Daoy (cell line): Measurements from ENCODE around the gene EEF2KMT. TPM values are rescaled to one million over a fixed set of nuclear protein-coding genes. Genes with fewer than 3 reads are reported as not detected.
A peak's percentile ranks its signal among the peaks of the same experiment; 100 is the strongest.
"Not testable (repeated sequence)": the region's sequence is repeated elsewhere in the genome, so short reads cannot be mapped to it uniquely, and the experiment has no call there.

ENCODE experiments used
- DNase-seq: peaks from one replicate; pipeline ENCODE4 v3.0.0-alpha.2; 2015; ENCODE audit warnings: low read depth
- total RNA-seq: library from RNA; depleted of rRNA; stranded (reverse); fragments of >200 nt; shearing (Covaris generic); gene quantifications from 2 replicates; pipeline ENCODE4 v1.2.3, GENCODE V29; 2014

The EEF2KMT gene
- total RNA-seq, 1 experiment from 2014 or later: 16.7 TPM

DNA sequence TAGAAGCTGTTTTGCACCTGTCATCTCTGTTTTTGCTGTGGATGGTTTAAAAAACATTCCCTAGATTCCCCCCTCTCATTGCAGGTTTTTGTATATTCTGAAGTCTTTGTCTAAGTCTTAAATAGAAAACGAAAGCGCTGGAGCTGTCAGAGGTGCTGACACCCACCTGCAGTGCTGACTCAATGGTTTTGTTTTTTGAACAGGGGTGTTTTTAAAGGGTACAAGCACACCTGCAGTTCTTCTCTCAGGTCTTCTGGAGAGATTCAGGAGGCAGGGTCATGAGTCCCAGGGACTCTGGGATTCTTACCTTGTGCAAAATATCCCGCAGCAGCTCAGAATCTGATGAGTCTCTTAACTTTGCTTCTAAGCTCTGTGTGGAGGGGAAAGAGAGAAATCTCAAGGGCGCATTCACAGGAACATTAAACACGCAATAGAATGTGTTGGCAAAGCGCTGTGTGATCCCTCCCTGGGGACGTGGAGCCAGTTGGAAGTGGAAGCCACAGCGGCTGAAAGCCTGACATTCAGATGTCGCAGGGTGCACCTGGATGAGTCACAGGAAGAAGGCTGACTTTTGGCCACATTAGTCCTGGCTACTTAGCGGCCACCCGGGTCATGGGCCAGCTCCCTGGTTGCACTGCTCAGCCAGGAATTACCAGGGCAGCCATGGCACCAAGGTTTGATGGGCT is 2.3 kb downstream of the EEF2KMT start:
- DNase-seq: not testable (repeated sequence)

GRCh38 chr16:5093746-5094145 is 3.8 kb downstream of the EEF2KMT start:
- DNase-seq: not testable (repeated sequence)

DNA sequence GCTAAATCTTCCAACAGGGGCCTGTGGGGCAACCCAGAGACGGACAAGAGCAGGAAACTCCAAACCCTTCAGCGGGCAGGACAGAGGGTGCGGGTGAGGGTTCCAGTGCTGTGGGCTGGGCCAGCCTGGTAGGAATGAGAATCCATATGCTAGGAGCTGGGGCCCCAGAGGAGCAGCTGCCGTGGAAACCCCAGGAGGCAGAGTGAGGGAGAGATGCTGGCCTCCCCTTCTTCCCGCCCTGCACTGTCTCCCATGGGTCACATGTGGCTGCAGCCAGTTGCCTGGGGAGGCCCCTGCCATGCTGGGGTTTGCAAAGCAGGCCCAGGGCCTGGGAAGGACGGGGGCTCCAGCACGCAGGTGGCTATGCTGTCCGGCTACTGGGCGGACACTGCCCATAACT is 4.5 kb downstream of the EEF2KMT start:
- not testable (repeated sequence) for DNase-seq

GRCh38 chr16:5090592-5090991 is 7.0 kb downstream of the EEF2KMT start:
- peak; percentile 4 for DNase-seq

- DNase-seq: not testable (repeated sequence)
Measured at GRCh38 chr16:5089911-5090555, 7.6 kb downstream of the EEF2KMT start.

DNA sequence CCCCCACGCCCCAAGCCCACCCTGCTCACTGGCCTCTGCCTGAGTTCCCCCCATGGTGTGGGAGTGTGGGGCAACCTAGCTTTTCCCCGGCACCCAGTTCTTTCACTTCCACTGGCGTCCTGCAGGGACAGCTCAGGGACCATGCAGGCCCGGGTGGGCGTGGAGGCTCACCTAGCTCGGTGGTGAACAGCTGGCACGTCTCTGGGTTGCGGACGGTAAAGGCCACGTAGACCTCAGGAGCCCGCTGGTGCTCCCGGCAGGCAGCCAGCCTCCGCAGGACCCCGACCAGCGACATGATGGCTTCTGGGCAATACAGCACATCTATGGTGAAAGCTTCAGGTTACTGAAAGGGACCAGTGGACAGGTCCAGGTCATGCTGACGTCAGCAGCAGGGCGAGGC is 8.7 kb downstream of the EEF2KMT start:
- not testable (repeated sequence) for DNase-seq

- not testable (repeated sequence) for DNase-seq
Measured at GRCh38 chr16:5088086-5088790, 9.4 kb downstream of the EEF2KMT start.

DNA sequence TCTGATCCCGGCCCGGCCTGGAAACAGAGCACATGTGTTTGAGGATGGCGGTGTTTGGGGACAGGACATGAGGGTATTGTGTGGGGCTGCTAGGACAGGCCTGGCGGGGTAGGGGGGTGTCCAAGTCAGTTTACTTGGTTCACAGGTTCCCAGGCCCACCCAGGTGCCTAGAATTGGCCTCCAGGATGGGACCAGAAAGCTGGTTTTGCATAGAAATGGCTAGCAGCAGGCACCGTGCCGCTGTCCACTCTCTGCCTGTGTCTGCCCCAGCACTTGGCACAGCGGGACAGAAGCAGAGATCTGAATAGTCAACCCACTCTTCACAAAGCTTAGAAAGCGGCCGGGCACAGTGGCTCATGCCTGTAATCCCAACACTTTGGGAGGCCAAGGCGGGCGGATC is 11.9 kb downstream of the EEF2KMT start:
- DNase-seq: not testable (repeated sequence)

DNA sequence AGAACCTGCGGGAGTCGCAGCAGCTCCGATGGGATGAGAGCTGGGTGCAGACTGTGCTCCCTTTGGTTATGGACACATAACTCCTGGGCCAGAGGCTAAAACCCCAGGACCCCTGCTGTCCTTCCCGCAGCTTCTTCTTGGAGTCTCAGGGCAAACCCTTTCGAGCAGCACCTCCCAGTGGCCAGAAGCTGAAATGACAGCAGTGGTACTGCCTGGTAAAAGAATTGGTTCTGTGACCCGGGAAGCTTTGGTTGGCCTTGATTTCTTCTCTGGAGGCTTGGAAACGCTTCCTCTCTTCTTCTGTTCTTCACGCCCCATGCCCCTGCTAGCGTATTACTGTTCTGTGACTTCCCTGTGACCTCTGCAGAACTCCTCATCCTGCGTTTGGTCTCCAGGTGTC is 12.8 kb downstream of the EEF2KMT start:
- DNase-seq: peak; percentile 51

GRCh38 chr16:5084099-5084731 is 13.4 kb downstream of the EEF2KMT start:
- DNase-seq: not testable (repeated sequence)

- DNase-seq: not testable (repeated sequence)
Measured at GRCh38 chr16:5083646-5084045, 13.9 kb downstream of the EEF2KMT start.

DNA sequence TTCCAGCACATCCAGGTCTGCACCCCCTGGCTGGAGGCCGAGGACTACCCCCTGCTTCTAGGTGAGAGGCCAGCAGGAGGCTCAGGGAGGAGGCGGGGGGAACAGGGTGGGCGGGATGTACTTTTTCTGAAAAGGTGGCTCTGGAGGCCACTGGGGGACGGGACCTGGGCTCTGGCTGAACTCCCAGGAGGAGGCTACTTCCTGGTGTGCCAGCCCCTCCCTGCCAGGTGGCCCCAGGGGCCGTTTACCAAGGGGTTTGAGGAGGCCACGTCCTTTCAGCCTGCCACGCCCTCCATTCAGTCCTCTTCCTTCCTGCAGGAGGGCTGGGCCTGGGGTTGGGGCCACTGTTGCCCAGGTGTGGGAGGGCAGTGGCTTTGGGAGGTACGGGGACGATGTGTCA is 16.6 kb downstream of the EEF2KMT start:
- DNase-seq: not testable (repeated sequence)

GRCh38 chr16:5080461-5080860 is 17.1 kb downstream of the EEF2KMT start:
- not testable (repeated sequence) for DNase-seq

GRCh38 chr16:5078626-5079025 is 19.0 kb downstream of the EEF2KMT start:
- no peak for DNase-seq

GRCh38 chr16:5077304-5077703 is 20.3 kb downstream of the EEF2KMT start:
- DNase-seq: no peak

DNA sequence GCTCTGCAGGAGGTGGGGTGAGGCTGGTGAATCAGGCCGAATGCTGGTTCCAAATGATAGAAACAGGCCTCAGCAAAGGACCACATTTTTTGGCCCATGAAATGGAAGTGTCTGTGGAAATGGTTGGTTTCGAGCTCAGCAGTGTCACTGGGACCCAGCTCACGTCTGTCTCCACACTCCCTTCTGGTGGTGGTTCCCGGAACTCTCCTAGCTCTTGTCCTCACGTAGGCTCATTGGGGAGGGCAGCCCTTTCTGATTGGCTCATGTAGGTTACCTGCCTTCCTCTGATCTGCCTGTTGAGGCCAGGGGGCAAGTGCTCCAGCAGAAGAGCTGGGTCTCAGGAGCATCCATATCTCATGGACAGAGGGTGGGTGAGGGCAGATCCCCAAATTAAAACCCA is 22.0 kb downstream of the EEF2KMT start:
- no peak for DNase-seq

DNA sequence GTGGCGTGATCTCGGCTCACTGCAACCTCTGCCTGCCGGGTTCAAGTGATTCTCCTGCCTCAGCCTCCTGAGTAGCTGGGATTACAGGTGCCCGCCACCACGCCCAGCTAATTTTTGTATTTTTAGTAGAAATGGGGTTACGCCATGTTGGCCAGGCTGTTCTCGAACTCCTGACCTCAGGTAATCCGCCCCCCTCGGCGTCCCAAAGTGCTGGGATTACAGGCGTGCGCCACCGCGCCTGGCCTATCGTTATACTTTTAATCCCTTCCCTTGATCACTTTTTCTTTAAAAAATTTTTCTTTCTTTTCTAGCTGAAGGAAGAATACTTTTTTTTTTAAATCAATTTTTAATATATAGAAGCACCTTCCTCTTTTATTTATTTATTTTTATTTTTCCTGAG is 23.8 kb downstream of the EEF2KMT start:
- not testable (repeated sequence) for DNase-seq

GRCh38 chr16:5073279-5073629 is 24.3 kb downstream of the EEF2KMT start:
- no peak for DNase-seq

GRCh38 chr16:5072334-5073278 is 25.0 kb downstream of the EEF2KMT start:
- no peak for DNase-seq

DNA sequence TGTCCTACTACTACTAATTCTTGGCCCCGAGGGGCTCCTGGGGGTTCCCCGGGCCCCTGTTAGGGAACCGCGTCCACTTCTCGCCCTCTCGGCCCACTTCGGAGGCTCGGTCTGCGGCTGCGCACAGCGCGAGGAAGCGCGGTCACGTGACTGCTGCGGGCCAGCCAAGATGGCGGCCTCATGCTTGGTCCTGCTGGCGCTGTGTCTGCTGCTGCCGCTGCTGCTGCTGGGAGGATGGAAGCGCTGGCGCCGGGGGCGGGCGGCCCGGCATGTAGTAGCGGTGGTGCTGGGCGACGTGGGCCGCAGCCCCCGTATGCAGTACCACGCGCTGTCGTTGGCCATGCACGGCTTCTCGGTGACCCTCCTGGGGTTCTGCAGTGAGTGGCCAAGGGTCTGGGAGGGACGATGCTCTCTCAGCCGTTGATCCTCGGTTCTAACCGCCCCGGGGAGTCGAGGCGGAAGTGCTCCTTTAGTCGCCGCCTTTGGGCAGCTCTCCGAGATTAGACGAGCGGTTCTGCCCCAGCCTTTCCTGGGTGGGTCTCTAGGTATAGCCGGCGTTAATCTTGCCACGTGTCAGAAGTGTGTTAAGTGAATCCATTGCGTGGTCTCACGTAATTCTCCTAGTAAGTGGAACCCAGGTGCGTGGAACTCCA is 25.8 kb downstream of the EEF2KMT start, which contains the start of gene ALG1:
Gene ALG1, plus strand, starts transcription at position 163 of the 653 bp plus-strand sequence. Its CDS starts 7 bp downstream, at position 170.
- peak; percentile 90 for DNase-seq

- no peak for DNase-seq
Measured at GRCh38 chr16:5071341-5071680, 26.3 kb downstream of the EEF2KMT start.
